GM21576 (cell line): ENCODE measurements around the gene ADGRV1.
"Not testable (repeated sequence)": the region's sequence is repeated elsewhere in the genome, so short reads cannot be mapped to it uniquely, and the experiment has no call there.

Experiments
- ATAC-seq: cut with Tn5 transposase; IDR thresholded peaks from one replicate; pipeline ENCODE4 v1.9.1; 2021; ENCODE audit warnings: mild to moderate bottlenecking, moderate library complexity; ENCODE audit not compliant: unreplicated experiment

The ADGRV1 gene

DNA sequence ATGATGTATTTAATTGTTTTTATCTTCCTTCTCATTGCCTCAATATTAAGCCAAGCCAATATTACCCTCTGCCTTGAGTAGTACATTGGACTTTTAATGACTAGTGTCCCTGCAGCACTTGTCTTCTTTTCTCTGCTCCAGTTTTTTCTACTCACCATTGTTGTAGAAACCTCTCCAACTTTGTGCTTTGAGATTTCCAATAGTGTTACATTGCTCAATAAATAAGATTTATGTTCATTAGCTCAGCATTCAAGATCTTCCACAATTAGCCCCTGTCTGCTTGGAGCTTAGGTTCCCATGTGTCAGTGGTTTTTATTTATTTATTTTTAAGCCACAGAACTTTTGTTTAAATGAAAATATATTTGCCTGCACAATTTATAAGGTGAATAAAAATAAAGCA lies 145.3 kb downstream of the ADGRV1 start:
- no peak for ATAC-seq

DNA sequence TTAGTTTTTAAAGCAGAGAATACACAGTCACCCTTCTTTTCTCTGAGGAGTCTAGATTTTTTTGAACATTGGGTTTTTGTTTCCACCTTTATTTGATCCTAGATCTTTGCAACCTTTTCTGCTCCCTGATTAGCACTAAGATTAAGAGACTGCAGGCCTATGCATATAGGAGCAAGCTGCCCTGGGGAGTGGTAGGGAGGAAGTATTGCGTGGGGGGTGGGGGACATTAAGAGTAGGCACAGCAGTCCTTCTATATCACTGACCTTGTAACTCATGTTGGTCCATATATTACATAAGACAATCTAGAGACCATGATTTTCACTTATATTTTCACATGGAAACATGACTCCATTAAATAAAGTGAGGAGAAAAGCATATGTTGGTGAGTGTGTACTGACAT lies 149.1 kb downstream of the ADGRV1 start:
- no peak for ATAC-seq

DNA sequence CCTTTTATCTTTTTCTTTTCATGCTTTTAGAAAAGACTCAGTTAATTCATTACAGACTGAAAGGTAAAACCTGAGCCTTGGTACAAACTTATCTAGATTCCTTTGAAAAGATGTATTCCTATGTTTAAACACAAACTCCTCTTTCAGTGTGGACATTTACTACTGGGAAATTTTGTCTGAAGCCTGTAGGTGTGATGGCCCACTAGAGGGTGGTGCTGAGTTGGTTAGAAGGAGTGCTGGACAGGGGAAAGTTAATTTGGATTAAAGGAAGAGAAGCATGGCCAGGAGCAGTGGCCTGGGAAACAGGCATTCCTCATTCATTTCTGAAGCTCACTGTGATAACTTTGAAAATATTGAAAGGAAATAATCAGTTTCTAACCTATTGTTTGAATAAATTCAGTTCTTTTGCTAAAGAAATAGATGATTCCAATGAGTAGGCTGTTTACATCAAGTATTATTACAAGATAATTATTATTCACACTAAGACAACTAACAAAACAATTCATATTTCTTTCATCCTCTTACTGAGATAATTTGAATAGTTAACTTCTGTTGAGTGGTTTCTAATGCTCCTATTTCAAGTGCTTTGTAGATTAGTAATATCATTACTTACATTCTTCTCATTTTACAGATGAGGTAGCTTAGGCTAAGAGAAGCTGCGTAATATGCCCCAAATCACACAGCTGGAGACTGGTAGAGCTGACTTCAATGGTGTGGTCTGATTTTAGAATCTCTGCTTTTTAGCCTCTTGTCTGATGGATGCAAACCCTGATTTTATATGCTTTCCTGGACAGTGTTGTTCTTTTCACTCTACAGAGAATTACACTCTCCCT lies 150.9 kb downstream of the ADGRV1 start:
- ATAC-seq, result peak; percentile 73

DNA sequence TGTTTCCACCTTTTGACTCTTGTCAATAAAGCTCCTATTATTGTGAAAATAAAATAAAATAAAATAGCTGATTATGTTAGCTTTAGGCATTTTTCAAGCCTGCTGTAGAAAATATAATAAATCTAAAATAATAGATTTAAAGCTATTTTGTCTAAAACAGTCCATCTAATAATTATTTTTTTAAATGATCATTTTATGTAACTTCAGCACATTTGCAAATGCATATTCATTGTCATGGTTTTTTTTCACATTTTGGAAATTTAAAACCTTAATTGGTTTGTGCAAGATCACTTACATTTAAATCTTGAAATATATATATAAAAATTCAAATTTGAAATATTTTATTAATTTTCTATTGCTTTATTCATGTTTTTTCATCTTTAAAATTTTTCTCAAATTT lies 159.8 kb downstream of the ADGRV1 start:
- no peak for ATAC-seq

DNA sequence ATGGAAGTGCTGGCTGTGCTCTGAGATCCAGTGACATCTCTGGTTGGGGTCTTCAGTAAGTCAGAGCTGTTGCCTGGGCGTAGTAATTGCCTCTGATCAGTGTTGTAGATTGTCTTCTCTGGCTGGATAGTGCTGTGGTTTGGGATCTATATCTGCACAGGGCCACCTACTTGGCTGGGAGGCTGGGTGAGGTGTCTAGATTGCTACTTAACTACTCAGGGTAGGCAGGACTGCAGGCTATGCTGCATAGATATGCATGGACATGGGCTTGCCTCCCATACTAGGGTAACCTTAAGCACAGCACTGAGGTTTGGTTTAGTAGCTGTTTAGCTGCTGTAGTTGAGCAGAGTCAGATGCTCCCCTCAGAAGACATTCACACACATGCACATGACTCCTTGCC lies 181.0 kb downstream of the ADGRV1 start:
- ATAC-seq, result no peak

DNA sequence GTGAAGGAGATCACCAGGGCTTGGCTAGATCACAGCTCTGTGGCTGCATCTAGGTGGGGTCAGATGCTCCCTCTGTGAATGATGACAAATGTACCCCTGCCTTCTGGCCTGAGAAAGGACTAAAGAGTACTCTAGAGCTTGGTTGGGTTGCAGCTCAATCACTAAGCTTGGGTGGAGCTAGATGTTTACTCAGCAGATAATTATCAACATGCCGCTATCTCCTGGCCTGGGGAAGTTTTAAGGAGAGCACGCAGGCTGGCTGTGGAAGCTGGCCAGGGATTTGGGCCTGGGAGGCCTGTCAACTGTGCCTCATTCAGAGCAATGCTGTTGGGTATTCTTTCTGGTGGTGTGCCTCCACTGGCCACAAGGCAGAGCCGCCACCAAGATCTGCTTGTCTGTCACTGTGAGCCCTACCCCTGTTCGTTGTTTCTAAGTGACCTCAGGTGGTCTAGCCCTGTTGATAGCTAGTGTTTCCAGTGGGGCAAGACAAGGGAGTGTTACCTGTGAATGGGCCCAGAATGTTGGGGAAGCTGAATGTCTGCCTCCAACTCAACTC lies 181.7 kb downstream of the ADGRV1 start:
- ATAC-seq, result no peak

DNA sequence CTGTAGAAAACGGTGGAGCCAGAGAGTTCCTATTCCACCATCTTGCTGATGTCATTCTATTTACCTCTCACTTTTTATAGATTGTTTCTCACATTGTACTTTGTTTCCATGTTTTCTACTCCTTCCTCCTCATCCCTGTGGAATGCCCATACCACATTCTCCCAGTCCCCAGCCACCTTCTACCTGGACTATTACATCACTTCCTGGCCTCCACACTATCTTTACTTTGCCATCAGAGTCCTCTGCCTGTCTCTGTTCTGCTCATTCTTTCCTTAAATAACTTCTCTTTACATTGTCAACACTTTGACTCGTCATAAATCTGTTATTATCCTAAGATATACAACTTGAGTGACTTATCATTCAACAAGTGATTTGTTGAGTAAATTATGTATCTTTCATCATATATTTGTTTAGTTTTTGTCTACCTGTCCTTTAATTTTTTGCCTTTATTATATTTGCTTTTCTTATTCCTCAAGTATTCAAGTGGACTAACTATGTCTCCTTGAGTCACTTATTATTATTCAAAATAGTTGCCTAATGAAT lies 182.5 kb downstream of the ADGRV1 start:
- no peak for ATAC-seq

DNA sequence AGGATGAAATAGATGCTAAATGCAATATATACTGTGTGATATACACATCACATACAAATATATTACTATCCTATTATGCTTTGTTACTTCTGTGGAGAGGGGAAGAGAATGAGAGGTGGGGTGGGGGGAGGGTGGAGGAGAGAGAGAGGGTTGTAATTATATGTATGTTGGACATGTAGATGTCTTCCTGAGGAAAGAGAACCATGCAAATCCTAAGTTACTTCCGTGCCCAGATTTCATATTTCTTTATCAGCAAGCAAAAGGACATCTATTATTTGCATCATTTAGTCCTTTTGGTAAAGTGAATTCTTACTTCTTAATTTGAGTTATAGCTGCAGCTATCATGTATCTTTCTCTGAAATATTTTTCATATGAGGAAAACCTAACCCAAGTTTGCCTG lies 187.5 kb downstream of the ADGRV1 start:
- ATAC-seq, result no peak

DNA sequence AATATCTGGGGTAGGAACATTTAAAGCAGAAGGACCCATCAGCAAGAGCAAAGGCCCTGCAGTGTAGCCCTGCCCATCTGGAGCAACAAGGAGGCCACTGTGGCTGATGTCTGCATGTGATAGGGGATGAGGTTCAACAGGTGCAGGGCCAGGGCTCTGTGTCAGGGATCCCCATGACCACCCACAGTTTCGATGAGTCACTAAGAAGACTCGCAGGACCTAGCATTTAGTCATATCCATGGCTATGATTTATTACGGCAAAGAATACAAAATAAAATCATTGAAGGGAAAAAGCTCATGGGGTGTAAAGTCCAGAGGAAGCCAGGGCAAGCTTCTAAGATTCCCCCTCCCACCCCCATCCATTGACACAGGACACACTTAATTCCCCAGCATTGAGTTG lies 188.6 kb downstream of the ADGRV1 start:
- ATAC-seq, result no peak

DNA sequence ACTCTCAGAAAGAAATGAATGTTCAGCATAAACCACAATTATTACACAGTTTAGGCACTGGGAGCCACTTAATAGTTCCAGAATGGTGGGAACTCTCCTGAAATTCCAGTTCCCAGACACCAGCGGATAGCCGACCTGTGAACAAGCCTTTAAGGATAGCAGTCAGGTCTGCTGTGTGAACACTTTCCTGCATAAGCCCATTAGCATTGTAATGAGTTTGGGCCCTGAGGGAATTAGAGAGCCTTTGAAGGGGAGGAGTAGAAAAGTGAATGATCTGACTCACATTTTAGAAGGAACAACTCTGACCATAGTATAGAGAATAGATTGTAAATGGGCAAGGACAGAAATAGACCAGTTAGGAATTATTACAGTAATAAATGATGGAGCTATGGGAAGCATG lies 189.1 kb downstream of the ADGRV1 start:
- ATAC-seq, result no peak

DNA sequence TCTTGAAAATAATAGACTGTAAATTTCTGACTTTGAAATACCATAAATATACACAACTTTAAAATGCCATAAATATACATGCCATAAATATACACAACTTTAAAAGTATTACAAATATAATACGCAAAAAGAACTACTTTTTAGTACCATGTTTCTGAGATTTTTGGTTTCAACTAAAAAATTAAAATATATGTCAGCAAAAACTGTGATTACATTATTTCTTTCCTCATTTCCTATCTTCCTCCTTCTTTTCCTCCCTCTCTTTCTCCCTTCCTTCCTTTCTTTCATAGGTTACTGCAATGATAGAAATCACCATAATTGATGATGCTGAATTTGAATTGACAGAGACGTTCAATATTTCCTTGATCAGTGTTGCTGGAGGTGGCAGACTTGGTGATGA lies 200.5 kb downstream of the ADGRV1 start:
- no peak for ATAC-seq

DNA sequence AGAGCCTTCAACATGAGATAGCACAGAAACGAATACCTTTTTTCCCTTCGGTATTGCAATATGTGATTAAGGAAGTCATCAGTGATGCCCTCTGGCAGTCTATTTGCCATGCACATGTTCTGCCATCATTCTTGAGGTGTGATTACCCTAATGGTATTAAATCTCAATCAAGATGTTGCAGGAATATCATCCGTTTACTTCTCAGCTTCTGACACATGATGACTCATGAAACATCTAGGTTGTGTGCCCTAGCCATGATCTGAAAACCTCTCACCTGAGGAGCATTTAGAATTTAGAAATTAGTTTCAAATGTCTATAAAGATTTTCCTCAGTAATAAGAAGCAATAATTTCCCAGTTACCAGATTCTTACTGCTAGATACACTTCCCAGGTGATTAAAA lies 209.1 kb downstream of the ADGRV1 start:
- no peak for ATAC-seq

DNA sequence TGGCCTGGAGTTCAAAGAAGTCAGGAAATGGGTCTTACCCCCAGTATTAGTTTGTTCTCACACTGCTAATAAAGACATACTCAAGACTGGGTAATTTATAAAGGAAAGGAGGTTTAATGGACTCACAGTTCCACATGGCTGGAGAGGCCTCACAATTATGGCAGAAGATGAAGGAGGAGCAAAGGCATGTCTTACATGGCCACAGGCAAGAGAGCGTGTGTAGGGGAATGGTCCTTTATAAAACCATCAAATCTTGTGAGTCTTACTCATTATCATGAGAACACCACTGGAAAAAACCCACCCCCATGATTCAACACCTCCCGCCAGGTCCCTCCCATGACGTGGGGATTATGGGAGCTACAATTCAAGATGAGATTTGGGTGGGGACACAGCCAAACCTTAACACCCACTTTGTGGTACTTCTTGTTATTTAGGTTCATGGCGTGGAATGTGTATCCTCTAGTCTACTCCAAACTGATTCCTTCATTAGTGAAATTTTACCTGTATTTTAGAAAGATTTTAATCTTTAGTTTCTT lies 211.5 kb downstream of the ADGRV1 start:
- not testable (repeated sequence) for ATAC-seq

DNA sequence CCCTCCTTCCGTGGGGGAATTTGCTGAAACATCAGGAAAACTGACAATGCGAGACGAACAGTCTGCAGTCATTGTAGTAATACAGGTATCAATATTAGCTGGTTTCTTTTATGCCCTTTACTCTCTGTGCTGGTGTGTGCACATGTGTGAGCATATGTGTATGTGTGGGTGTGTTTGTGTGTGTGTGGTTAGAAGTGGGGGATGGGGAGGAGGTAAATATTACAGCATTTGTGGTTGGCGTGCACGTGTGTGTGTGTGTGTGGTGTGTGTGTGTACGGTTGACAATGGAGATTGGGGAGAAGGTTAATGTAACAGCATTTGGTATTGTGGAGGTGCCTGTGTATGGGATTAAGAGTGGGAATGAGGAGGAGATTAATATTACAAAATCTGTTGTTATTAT lies 219.4 kb downstream of the ADGRV1 start:
- ATAC-seq, result no peak

DNA sequence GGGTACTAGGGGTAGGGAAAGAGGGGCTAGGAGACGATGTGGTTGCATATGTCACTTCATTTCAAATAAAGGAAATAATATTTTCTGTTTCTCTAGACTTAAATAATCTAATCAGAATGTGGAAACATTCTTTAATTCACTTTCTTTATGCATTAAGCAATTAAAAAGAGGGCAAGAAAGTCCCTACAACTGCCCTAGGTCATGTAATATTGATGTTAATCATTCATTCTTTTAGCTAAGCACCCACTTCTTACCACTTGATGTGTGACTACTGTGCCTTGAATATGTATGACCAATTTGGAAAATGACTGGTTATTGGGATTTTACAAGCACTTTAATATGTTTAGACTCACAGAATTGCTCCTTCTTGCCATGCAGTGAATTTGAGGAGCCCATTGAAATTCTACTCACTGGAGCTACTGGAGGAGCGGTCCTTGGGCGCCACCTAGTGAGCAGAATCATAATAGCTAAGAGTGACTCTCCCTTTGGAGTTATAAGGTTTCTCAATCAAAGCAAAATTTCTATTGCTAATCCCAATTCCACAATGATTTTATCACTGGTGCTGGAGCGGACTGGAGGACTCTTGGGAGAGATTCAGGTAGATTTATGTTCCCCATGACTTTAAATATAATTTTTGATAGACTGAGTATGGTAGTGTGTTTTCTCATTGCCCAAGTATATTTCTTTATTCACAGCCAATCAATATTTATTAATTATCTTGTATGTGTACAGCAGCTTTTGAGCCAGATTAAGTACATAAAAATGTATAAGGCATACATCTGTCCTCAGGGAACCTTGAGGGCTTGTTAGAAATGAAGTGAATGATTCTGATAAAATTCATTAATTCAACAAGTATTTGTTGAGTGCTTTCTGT lies 225.1 kb downstream of the ADGRV1 start:
- ATAC-seq, result peak; percentile 88

DNA sequence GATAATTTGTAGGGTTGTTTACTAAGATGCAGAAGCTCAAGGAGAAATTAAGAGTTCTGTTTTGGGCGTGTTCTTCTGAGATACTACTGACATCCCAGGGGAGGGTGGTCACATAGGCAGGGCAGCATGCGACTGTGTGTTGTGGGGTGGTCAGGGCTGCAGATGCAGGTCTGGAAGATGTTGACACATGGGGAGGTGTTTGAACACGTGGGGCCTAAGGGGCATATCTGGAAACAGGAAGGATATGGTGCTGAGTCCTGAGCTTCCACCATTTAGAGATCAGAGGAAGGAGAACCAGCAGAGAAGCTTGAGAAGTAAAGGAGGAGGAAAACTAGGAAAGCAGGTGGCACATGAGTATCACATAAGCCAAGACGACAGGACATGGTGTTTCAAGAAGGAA lies 228.2 kb downstream of the ADGRV1 start:
- no peak for ATAC-seq

DNA sequence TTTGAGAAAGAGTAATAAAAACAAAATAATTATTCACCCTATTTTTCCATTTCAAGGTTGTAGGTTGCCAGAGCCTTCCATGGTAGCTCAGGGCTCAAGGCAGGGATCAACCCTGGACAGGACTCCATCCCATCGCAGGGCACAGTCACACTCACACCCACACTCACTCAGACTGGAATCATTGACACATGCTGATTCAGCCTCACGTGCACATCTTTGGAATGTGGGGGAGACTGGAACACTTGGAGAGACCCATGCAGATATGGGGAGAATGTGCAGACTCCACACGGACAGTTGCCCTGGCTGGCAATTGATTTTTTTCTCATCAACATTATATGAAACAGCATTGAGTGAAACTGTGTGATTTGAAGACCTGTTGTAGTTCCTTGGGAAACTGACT lies 234.1 kb downstream of the ADGRV1 start:
- ATAC-seq, result no peak

DNA sequence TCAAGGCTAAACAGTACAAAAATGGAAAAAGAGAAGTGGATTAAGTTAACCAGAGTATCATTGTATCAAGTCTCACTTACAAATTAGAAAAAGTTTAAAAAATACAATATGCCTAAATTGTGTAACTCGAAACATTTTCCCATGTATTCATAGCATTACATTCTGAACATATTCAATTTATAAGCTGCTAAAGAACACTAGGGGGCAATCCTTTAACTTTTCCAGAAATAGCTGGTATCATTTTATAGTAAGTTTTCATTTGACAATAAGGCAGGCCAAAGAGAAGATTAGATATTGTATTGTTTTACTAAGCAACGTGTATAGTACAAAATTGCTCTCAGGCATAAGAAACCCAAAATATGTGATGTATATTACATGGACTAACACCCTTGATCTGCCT lies 234.6 kb downstream of the ADGRV1 start:
- no peak for ATAC-seq

DNA sequence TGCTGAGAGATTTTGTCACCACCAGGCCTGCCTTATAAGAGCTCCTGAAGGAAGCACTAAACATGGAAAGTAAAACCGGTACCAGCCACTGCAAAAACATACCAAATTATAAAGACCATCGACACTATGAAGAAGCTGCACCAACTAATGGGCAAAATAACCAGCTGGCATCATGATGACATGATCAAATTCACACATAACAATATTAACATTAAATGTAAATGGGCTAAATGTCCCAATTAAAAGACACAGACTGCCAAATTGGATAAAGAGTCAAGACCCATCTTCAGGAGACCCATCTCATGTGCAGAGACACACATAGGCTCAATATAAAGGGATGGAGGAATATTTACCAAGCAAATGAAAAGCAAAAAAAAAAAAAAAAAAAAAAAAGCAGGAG lies 238.3 kb downstream of the ADGRV1 start:
- ATAC-seq, result not testable (repeated sequence)

DNA sequence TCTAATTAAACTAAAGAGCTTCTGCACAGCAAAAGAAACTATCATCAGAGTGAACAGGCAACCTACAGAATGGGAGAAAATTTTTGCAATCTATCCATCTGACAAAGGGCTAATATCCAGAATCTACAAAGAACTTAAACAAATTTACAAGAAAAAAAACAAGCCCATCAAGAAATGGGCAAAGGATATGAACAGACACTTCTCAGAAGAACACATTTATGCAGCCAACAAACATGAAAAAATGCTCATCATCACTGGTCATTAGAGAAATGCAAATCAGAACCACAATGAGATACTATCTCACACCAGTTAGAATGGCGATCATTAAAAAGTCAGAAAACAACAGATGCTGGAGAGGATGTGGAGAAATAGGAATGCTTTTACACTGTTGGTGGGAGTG lies 241.5 kb downstream of the ADGRV1 start:
- ATAC-seq, result not testable (repeated sequence)

DNA sequence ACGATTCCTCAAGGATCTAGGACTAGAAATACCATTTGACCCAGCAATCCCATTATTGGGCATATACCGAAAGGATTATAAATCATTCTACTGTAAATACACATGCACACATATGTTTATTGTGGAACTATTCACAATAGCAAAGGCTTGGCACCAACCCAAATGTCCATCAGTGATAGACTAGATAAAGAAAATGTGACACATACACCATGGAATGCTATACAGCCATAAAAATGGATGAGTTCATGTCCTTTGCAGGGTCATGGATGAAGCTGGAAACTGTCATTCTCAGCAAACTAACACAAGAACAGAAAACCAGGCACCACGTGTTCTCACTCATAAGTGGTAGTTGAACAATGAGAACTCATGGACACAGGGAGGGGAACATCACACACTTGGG lies 241.9 kb downstream of the ADGRV1 start:
- ATAC-seq, result not testable (repeated sequence)
